Measurements from ENCODE around the gene CCDC88C. TPM values are rescaled to one million over a fixed set of nuclear protein-coding genes. Genes with fewer than 3 reads are reported as not detected.

CCDC88C gene
- total RNA-seq, 2 experiments from 2014 or later, result 137 to 253 TPM

GRCh38 chr14:91297081-91297711, 120.4 kb downstream of the CCDC88C start:
- no peak overlapping the region for H3K27ac ChIP-seq (ENCODE audit: low read depth, low read length, poor library complexity, severe bottlenecking)
- no peaks in the 10 kb centered on the region for H3K9me3 ChIP-seq (ENCODE audit: low read length)
- ChIA-PET CTCF (ENCODE audit: unreplicated experiment) (no interaction called here), POLR2A (interaction anchor here (0.7 kb wide), 2 partner anchors 9 to 26 kb away, joined by 3 read pairs; no protein-coding TSS in a partner anchor)
- no peaks in the 10 kb centered on the region for H3K4me1 ChIP-seq (ENCODE audit: insufficient read depth, low read length, poor library complexity, severe bottlenecking)
- H3K9me2 ChIP-seq (ENCODE audit: insufficient read depth, low read length), result no peaks in the 10 kb centered on the region
- intact Hi-C loops (cut with micrococcal nuclease; ENCODE audit: unreplicated experiment), result no loop called here
- 0 out of 2 replicates have a peak, but pooled peaks cover 1% of the 10 kb centered on the region for H4K20me1 ChIP-seq (ENCODE audit: insufficient read depth, low read length)
- H3K4me3 ChIP-seq (ENCODE audit: low read depth, low read length, poor library complexity, severe bottlenecking), result no peak overlapping the region
- no peak overlapping the region for H3K4me2 ChIP-seq (ENCODE audit: low read length)
- peaks cover 100% of the 10 kb centered on the region for H3K36me3 ChIP-seq (ENCODE audit: insufficient read depth, low read length)
- no peaks in the 10 kb centered on the region for H3K79me2 ChIP-seq (ENCODE audit: insufficient read depth, low read depth, low read length)
- no peak for TF ChIP-seq CTCF (conservative IDR thresholded peaks at IDR 0.05; ENCODE audit: low read length)
- TF ChIP-seq EZH2phosphoT487 (IDR thresholded peaks at IDR 0.05; ENCODE audit: borderline replicate concordance, low read depth, low read length), result no peak
- no TSS peak for BruUV-seq (replicated peaks)
- H2AFZ ChIP-seq (ENCODE audit: low read length), result no peak overlapping the region
- DNase-seq (ENCODE audit: low spot score), result no peak

- no peaks in the 10 kb centered on the region for H3K79me2 ChIP-seq (ENCODE audit: insufficient read depth, low read depth, low read length)
- POLR2A ChIA-PET, result no interaction called here
- H3K9me2 ChIP-seq (ENCODE audit: insufficient read depth, low read length), result no peaks in the 10 kb centered on the region
- H3K9me3 ChIP-seq (ENCODE audit: low read length), result no peaks in the 10 kb centered on the region
- intact Hi-C loops (cut with micrococcal nuclease; ENCODE audit: unreplicated experiment), result no loop called here
- CTCF ChIA-PET (ENCODE audit: unreplicated experiment), result no interaction called here
- H3K36me3 ChIP-seq (ENCODE audit: insufficient read depth, low read length), result peaks cover 100% of the 10 kb centered on the region
- BruUV-seq (replicated peaks), result no TSS peak
- H3K27ac ChIP-seq (ENCODE audit: low read depth, low read length, poor library complexity, severe bottlenecking), result no peak overlapping the region
- no peaks in the 10 kb centered on the region for H3K4me1 ChIP-seq (ENCODE audit: insufficient read depth, low read length, poor library complexity, severe bottlenecking)
- H3K4me2 ChIP-seq (ENCODE audit: low read length), result no peak overlapping the region
- H4K20me1 ChIP-seq (ENCODE audit: insufficient read depth, low read length), result no peaks in the 10 kb centered on the region
- H3K4me3 ChIP-seq (ENCODE audit: low read depth, low read length, poor library complexity, severe bottlenecking), result no peak overlapping the region
- TF ChIP-seq CTCF (conservative IDR thresholded peaks at IDR 0.05; ENCODE audit: low read length) (no peak), EZH2phosphoT487 (IDR thresholded peaks at IDR 0.05; ENCODE audit: borderline replicate concordance, low read depth, low read length) (no peak)
- no peak for DNase-seq (ENCODE audit: low spot score)
- no peak overlapping the region for H2AFZ ChIP-seq (ENCODE audit: low read length)
Measured at GRCh38 chr14:91295851-91296796, 121.5 kb downstream of the CCDC88C start.

Data from OCI-LY7 (cell line).